GM23338 (cell line): Measurements from ENCODE around the gene PDXK. TPM values are rescaled to one million over a fixed set of nuclear protein-coding genes. Genes with fewer than 3 reads are reported as not detected.
A peak's percentile ranks its signal among the peaks of the same experiment; 100 is the strongest.

Source experiments
- ATAC-seq: fragments of 200-7000 bp; cut with Tn5 transposase; 3 replicates; pipeline ENCODE4 v1.9.1; 2020
- DNase-seq: peaks from one replicate; pipeline ENCODE4 v3.0.0-alpha.2; 2015; ENCODE audit warnings: low spot score
- H2AFZ ChIP-seq: fragments of 200-600 bp; sonication (generic); 2 replicates; pipeline ENCODE4 v1.8.0; 2016; ENCODE audit warnings: antibody characterized with exemption, mild to moderate bottlenecking, moderate library complexity
- H3F3A ChIP-seq: fragments of 200-600 bp; sonication (generic); replicated peaks from 2 replicates; pipeline ENCODE4 v1.8.0; 2017; ENCODE audit warnings: antibody characterized with exemption, mixed run types, low read depth
- H3K27ac ChIP-seq: fragments of 200-600 bp; sonication (generic); 2 replicates; pipeline ENCODE4 v1.6.1; 2016; ENCODE audit warnings: low read depth
- H3K27me3 ChIP-seq: fragments of 200-600 bp; sonication (generic); 2 replicates; pipeline ENCODE4 v1.8.0; 2016; ENCODE audit warnings: mild to moderate bottlenecking, mixed run types, moderate library complexity; ENCODE audit not compliant: insufficient read depth
- H3K36me3 ChIP-seq: fragments of 200-600 bp; sonication (generic); 2 replicates; pipeline ENCODE4 v1.8.0; 2016; ENCODE audit warnings: mild to moderate bottlenecking; ENCODE audit not compliant: insufficient read depth
- H3K4me1 ChIP-seq: fragments of 200-600 bp; sonication (generic); 2 replicates; pipeline ENCODE4 v1.8.0; 2016; ENCODE audit warnings: mild to moderate bottlenecking, moderate library complexity; ENCODE audit not compliant: insufficient read depth
- H3K4me2 ChIP-seq: fragments of 200-600 bp; sonication (generic); 2 replicates; pipeline ENCODE4 v1.7.1; 2017; ENCODE audit warnings: mixed run types
- H3K4me3 ChIP-seq: fragments of 200-600 bp; sonication (generic); 2 replicates; pipeline ENCODE4 v1.6.1; 2016; ENCODE audit warnings: mixed run types
- H3K79me2 ChIP-seq: fragments of 200-600 bp; sonication (generic); replicated peaks from 2 replicates; pipeline ENCODE4 v1.8.0; 2017; ENCODE audit warnings: mild to moderate bottlenecking; ENCODE audit not compliant: insufficient read depth
- H3K9me2 ChIP-seq: fragments of 200-600 bp; sonication (generic); 2 replicates; pipeline ENCODE4 v1.8.0; 2017; ENCODE audit not compliant: insufficient read depth
- H4K20me1 ChIP-seq: fragments of 200-600 bp; sonication (generic); replicated peaks from 2 replicates; pipeline ENCODE4 v1.8.0; 2017; ENCODE audit warnings: mild to moderate bottlenecking; ENCODE audit not compliant: insufficient read depth
- H3K27ac Mint-ChIP-seq: 2 replicates; pipeline ENCODE4 v1.8.0; 2020; ENCODE audit warnings: inconsistent platforms, mild to moderate bottlenecking, moderate library complexity, mixed read lengths
- H3K27me3 Mint-ChIP-seq: 3 replicates; pipeline ENCODE4 v1.8.0; 2022; ENCODE audit warnings: low read depth, mild to moderate bottlenecking, moderate library complexity, mixed read lengths, inconsistent platforms; ENCODE audit not compliant: insufficient read depth, poor library complexity
- H3K36me3 Mint-ChIP-seq: 3 replicates; pipeline ENCODE4 v1.8.0; 2021; ENCODE audit warnings: low read depth, mild to moderate bottlenecking, inconsistent platforms, moderate library complexity, mixed read lengths
- H3K4me1 Mint-ChIP-seq: 3 replicates; pipeline ENCODE4 v1.8.0; 2020; ENCODE audit warnings: mild to moderate bottlenecking, inconsistent platforms, mixed read lengths
- H3K4me3 Mint-ChIP-seq: 3 replicates; pipeline ENCODE4 v1.8.0; 2021; ENCODE audit warnings: moderate library complexity, mild to moderate bottlenecking, inconsistent platforms, mixed read lengths
- H3K9me3 Mint-ChIP-seq: 3 replicates; pipeline ENCODE4 v1.8.0; 2020; ENCODE audit warnings: moderate library complexity, mild to moderate bottlenecking, inconsistent platforms, mixed read lengths
- CREB1 ChIP-seq: fragments of 250-450 bp; sonication (Bioruptor Pico); IDR thresholded peaks from 2 replicates; pipeline ENCODE4 v1.5.0; 2020; ENCODE audit warnings: low read depth, mild to moderate bottlenecking, moderate library complexity
- EZH2 ChIP-seq: fragments of 200-600 bp; sonication (generic); IDR thresholded peaks from one replicate; pipeline ENCODE4 v1.8.0; 2017; ENCODE audit warnings: antibody characterized with exemption, mild to moderate bottlenecking, low read depth; ENCODE audit not compliant: unreplicated experiment
- EZH2phosphoT487 ChIP-seq: fragments of 200-600 bp; sonication (generic); IDR thresholded peaks from one replicate; pipeline ENCODE4 v1.8.1; 2018; ENCODE audit warnings: antibody characterized with exemption; ENCODE audit not compliant: unreplicated experiment
- JUNB ChIP-seq: IDR thresholded peaks from one replicate; pipeline ENCODE4 v1.6.1; 2016; ENCODE audit warnings: antibody characterized with exemption; ENCODE audit not compliant: unreplicated experiment
- NANOG ChIP-seq: IDR thresholded peaks from 2 replicates; pipeline ENCODE4 v1.6.1; 2016; ENCODE audit warnings: antibody characterized with exemption, borderline replicate concordance
- POLR2AphosphoS5 ChIP-seq: IDR thresholded peaks from 2 replicates; pipeline ENCODE4 v1.6.1; 2016; ENCODE audit warnings: antibody characterized with exemption, low read depth
- STAT1 ChIP-seq: IDR thresholded peaks from one replicate; pipeline ENCODE4 v1.6.1; 2016; ENCODE audit warnings: antibody characterized with exemption; ENCODE audit not compliant: unreplicated experiment
- ZNF114 ChIP-seq: fragments of 250-450 bp; sonication (Bioruptor Pico); IDR thresholded peaks from 2 replicates; pipeline ENCODE4 v1.5.0; 2020; ENCODE audit warnings: mild to moderate bottlenecking, moderate library complexity
- ZNF331 ChIP-seq: fragments of 250-450 bp; sonication (Bioruptor Pico); IDR thresholded peaks from 2 replicates; pipeline ENCODE4 v1.5.0; 2020; ENCODE audit warnings: low read depth, mild to moderate bottlenecking, moderate library complexity
- polyA plus RNA-seq: library from polyadenylated mRNA; unstranded; fragments of >200 nt; fragmentation: Nextera tagmentation; extraction: Ambion mirVana; gene quantifications from 2 replicates; pipeline ENCODE4 v1.2.1, GENCODE V29; 2016
- total RNA-seq: library from RNA; depleted of rRNA; stranded (reverse); fragments of >200 nt; shearing (Covaris generic); gene quantifications from 2 replicates; pipeline ENCODE4 v1.2.3, GENCODE V29; 2014
- TF ChIP-seq, protein P1 (sequence below): fragments of 250-450 bp; sonication (Bioruptor Pico); IDR thresholded peaks from 2 replicates; pipeline ENCODE4 v1.5.0; 2020; ENCODE audit warnings: mild to moderate bottlenecking, moderate library complexity
- TF ChIP-seq, protein P2 (sequence below), 2 experiments: fragments of 200-600 bp in 1 of 2; sonication (generic) in 1 of 2; conservative IDR thresholded peaks; 2 replicates each; pipeline versions ENCODE4 v1.5.1 to v1.6.1; 2016 to 2017; ENCODE audit warnings: antibody characterized with exemption in 2 of 2, low read depth in 2 of 2, mild to moderate bottlenecking in 2 of 2, moderate library complexity in 1 of 2
- TF ChIP-seq, protein P3 (sequence below): IDR thresholded peaks from one replicate; pipeline ENCODE4 v1.6.1; 2018; ENCODE audit warnings: antibody characterized with exemption; ENCODE audit not compliant: unreplicated experiment
- TF ChIP-seq, protein P4 (sequence below): IDR thresholded peaks from 2 replicates; pipeline ENCODE4 v1.6.1; 2016; ENCODE audit warnings: antibody characterized with exemption

The PDXK gene
- total and polyA plus RNA-seq, 2 experiments from 2014 or later: 53.2 to 66.3 TPM

DNA sequence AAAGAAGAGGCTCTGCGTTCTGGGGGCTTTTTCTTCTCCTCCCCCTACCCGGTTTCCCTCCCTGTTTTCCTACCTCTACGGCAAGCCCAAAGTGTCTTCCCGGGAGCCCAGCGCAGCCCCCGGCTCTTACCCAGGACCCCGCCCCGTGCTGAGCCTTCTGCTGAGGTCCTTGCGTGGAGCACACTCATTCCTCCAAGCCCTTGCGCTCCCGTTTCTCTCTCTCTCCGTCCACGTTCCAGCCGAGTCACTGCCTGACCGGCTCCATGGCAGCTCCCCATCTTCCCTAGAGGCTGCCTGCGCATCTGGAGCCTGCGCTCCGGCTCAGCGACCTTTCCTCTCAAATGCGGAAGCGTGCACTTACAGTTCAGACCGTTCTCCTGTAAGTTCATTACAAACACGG, 24.9 kb upstream of the PDXK start:
- peaks cover 7% of the 10 kb centered on the region for H4K20me1 ChIP-seq
- Mint-ChIP-seq H3K9me3 (no peaks in the 10 kb centered on the region), H3K27ac (peak overlapping the region; percentile 39), H3K4me3 (no peak overlapping the region), H3K36me3 (peaks cover 81% of the 10 kb centered on the region), H3K27me3 (peaks cover 8% of the 10 kb centered on the region), H3K4me1 (peaks cover 2% of the 10 kb centered on the region; the same call in 1 of the 3 replicates)
- H3K27ac ChIP-seq: no peak overlapping the region
- DNase-seq (no peak), ATAC-seq (no peak)
- H3K79me2 ChIP-seq: no peaks in the 10 kb centered on the region
- no peaks in the 10 kb centered on the region for H3K27me3 ChIP-seq
- peaks cover 15% of the 10 kb centered on the region for H3K36me3 ChIP-seq
- H2AFZ ChIP-seq: no peak overlapping the region
- H3K9me2 ChIP-seq: no peaks in the 10 kb centered on the region
- no peaks in the 10 kb centered on the region; the same call in 1 of the 2 replicates for H3F3A ChIP-seq
- no peaks in the 10 kb centered on the region for H3K4me1 ChIP-seq
- H3K4me2 ChIP-seq: no peak overlapping the region
- H3K4me3 ChIP-seq: no peak overlapping the region
- no peak for TF ChIP-seq NANOG
- TF ChIP-seq JUNB: no peak
- TF ChIP-seq STAT1: no peak
- no peak for TF ChIP-seq ZNF114 (CRISPR knock-in tag)
- no peak for TF ChIP-seq ZNF331 (CRISPR knock-in tag)
- TF ChIP-seq, protein P1, sequence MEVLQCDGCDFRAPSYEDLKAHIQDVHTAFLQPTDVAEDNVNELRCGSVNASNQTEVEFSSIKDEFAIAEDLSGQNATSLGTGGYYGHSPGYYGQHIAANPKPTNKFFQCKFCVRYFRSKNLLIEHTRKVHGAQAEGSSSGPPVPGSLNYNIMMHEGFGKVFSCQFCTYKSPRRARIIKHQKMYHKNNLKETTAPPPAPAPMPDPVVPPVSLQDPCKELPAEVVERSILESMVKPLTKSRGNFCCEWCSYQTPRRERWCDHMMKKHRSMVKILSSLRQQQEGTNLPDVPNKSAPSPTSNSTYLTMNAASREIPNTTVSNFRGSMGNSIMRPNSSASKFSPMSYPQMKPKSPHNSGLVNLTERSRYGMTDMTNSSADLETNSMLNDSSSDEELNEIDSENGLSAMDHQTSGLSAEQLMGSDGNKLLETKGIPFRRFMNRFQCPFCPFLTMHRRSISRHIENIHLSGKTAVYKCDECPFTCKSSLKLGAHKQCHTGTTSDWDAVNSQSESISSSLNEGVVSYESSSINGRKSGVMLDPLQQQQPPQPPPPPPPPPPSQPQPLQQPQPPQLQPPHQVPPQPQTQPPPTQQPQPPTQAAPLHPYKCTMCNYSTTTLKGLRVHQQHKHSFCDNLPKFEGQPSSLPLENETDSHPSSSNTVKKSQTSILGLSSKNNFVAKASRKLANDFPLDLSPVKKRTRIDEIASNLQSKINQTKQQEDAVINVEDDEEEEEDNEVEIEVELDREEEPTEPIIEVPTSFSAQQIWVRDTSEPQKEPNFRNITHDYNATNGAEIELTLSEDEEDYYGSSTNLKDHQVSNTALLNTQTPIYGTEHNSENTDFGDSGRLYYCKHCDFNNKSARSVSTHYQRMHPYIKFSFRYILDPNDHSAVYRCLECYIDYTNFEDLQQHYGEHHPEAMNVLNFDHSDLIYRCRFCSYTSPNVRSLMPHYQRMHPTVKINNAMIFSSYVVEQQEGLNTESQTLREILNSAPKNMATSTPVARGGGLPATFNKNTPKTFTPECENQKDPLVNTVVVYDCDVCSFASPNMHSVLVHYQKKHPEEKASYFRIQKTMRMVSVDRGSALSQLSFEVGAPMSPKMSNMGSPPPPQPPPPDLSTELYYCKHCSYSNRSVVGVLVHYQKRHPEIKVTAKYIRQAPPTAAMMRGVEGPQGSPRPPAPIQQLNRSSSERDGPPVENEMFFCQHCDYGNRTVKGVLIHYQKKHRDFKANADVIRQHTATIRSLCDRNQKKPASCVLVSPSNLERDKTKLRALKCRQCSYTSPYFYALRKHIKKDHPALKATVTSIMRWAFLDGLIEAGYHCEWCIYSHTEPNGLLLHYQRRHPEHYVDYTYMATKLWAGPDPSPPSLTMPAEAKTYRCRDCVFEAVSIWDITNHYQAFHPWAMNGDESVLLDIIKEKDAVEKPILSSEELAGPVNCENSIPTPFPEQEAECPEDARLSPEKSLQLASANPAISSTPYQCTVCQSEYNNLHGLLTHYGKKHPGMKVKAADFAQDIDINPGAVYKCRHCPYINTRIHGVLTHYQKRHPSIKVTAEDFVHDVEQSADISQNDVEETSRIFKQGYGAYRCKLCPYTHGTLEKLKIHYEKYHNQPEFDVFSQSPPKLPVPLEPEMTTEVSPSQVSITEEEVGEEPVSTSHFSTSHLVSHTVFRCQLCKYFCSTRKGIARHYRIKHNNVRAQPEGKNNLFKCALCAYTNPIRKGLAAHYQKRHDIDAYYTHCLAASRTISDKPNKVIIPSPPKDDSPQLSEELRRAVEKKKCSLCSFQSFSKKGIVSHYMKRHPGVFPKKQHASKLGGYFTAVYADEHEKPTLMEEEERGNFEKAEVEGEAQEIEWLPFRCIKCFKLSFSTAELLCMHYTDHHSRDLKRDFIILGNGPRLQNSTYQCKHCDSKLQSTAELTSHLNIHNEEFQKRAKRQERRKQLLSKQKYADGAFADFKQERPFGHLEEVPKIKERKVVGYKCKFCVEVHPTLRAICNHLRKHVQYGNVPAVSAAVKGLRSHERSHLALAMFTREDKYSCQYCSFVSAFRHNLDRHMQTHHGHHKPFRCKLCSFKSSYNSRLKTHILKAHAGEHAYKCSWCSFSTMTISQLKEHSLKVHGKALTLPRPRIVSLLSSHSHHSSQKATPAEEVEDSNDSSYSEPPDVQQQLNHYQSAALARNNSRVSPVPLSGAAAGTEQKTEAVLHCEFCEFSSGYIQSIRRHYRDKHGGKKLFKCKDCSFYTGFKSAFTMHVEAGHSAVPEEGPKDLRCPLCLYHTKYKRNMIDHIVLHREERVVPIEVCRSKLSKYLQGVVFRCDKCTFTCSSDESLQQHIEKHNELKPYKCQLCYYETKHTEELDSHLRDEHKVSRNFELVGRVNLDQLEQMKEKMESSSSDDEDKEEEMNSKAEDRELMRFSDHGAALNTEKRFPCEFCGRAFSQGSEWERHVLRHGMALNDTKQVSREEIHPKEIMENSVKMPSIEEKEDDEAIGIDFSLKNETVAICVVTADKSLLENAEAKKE (CRISPR knock-in tag): no peak
- TF ChIP-seq CREB1: no peak
- TF ChIP-seq, protein P2, sequence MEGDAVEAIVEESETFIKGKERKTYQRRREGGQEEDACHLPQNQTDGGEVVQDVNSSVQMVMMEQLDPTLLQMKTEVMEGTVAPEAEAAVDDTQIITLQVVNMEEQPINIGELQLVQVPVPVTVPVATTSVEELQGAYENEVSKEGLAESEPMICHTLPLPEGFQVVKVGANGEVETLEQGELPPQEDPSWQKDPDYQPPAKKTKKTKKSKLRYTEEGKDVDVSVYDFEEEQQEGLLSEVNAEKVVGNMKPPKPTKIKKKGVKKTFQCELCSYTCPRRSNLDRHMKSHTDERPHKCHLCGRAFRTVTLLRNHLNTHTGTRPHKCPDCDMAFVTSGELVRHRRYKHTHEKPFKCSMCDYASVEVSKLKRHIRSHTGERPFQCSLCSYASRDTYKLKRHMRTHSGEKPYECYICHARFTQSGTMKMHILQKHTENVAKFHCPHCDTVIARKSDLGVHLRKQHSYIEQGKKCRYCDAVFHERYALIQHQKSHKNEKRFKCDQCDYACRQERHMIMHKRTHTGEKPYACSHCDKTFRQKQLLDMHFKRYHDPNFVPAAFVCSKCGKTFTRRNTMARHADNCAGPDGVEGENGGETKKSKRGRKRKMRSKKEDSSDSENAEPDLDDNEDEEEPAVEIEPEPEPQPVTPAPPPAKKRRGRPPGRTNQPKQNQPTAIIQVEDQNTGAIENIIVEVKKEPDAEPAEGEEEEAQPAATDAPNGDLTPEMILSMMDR (conservative IDR thresholded peaks at IDR 0.05; ENCODE audit: low read depth in 2 of 2): no peak
- no peak for TF ChIP-seq EZH2phosphoT487
- TF ChIP-seq, protein P3, sequence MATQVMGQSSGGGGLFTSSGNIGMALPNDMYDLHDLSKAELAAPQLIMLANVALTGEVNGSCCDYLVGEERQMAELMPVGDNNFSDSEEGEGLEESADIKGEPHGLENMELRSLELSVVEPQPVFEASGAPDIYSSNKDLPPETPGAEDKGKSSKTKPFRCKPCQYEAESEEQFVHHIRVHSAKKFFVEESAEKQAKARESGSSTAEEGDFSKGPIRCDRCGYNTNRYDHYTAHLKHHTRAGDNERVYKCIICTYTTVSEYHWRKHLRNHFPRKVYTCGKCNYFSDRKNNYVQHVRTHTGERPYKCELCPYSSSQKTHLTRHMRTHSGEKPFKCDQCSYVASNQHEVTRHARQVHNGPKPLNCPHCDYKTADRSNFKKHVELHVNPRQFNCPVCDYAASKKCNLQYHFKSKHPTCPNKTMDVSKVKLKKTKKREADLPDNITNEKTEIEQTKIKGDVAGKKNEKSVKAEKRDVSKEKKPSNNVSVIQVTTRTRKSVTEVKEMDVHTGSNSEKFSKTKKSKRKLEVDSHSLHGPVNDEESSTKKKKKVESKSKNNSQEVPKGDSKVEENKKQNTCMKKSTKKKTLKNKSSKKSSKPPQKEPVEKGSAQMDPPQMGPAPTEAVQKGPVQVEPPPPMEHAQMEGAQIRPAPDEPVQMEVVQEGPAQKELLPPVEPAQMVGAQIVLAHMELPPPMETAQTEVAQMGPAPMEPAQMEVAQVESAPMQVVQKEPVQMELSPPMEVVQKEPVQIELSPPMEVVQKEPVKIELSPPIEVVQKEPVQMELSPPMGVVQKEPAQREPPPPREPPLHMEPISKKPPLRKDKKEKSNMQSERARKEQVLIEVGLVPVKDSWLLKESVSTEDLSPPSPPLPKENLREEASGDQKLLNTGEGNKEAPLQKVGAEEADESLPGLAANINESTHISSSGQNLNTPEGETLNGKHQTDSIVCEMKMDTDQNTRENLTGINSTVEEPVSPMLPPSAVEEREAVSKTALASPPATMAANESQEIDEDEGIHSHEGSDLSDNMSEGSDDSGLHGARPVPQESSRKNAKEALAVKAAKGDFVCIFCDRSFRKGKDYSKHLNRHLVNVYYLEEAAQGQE: no peak
- no peak for TF ChIP-seq POLR2AphosphoS5
- TF ChIP-seq EZH2: no peak
- TF ChIP-seq, protein P4, sequence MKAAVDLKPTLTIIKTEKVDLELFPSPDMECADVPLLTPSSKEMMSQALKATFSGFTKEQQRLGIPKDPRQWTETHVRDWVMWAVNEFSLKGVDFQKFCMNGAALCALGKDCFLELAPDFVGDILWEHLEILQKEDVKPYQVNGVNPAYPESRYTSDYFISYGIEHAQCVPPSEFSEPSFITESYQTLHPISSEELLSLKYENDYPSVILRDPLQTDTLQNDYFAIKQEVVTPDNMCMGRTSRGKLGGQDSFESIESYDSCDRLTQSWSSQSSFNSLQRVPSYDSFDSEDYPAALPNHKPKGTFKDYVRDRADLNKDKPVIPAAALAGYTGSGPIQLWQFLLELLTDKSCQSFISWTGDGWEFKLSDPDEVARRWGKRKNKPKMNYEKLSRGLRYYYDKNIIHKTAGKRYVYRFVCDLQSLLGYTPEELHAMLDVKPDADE: no peak
